Ishikawa (cell line): Measurements from ENCODE around the gene ZBTB7C.

Experiments
- CEBPB ChIP-seq: IDR thresholded peaks from 2 replicates; pipeline ENCODE4 v1.6.1; 2012
- CREB1 ChIP-seq: IDR thresholded peaks from 2 replicates; pipeline ENCODE4 v1.6.1; 2012; ENCODE audit warnings: low read depth
- EGR1 ChIP-seq: IDR thresholded peaks from 2 replicates; pipeline ENCODE4 v1.6.1; 2012
- EP300 ChIP-seq: IDR thresholded peaks from 2 replicates; pipeline ENCODE4 v1.6.1; 2012; ENCODE audit warnings: borderline replicate concordance
- FOXM1 ChIP-seq: IDR thresholded peaks from 2 replicates; pipeline ENCODE4 v1.6.1; 2012; ENCODE audit warnings: low read depth, borderline replicate concordance
- NFIC ChIP-seq: IDR thresholded peaks from 2 replicates; pipeline ENCODE4 v1.6.1; 2012
- RAD21 ChIP-seq: IDR thresholded peaks from 2 replicates; pipeline ENCODE4 v1.6.1; 2012; ENCODE audit warnings: low read depth
- TAF1 ChIP-seq: IDR thresholded peaks from 2 replicates; pipeline ENCODE4 v1.6.1; 2012; ENCODE audit warnings: low read depth, mild to moderate bottlenecking
- TCF12 ChIP-seq: IDR thresholded peaks from 2 replicates; pipeline ENCODE4 v1.6.1; 2012; ENCODE audit warnings: low read depth
- TEAD4 ChIP-seq: IDR thresholded peaks from 2 replicates; pipeline ENCODE4 v1.6.1; 2012
- YY1 ChIP-seq: IDR thresholded peaks from 2 replicates; pipeline ENCODE4 v1.6.1; 2012; ENCODE audit warnings: low read depth
- ZBTB7A ChIP-seq: IDR thresholded peaks from 2 replicates; pipeline ENCODE4 v1.6.1; 2012; ENCODE audit warnings: low read depth
- TF ChIP-seq, protein P1 (sequence below): IDR thresholded peaks from 2 replicates; pipeline ENCODE4 v1.6.1; 2012
- TF ChIP-seq, protein P2 (sequence below): IDR thresholded peaks from 2 replicates; pipeline ENCODE4 v1.6.1; 2012; ENCODE audit warnings: low read depth, mild to moderate bottlenecking
- TF ChIP-seq, protein P3 (sequence below): IDR thresholded peaks from 2 replicates; pipeline ENCODE4 v1.6.1; 2012

Gene ZBTB7C

DNA sequence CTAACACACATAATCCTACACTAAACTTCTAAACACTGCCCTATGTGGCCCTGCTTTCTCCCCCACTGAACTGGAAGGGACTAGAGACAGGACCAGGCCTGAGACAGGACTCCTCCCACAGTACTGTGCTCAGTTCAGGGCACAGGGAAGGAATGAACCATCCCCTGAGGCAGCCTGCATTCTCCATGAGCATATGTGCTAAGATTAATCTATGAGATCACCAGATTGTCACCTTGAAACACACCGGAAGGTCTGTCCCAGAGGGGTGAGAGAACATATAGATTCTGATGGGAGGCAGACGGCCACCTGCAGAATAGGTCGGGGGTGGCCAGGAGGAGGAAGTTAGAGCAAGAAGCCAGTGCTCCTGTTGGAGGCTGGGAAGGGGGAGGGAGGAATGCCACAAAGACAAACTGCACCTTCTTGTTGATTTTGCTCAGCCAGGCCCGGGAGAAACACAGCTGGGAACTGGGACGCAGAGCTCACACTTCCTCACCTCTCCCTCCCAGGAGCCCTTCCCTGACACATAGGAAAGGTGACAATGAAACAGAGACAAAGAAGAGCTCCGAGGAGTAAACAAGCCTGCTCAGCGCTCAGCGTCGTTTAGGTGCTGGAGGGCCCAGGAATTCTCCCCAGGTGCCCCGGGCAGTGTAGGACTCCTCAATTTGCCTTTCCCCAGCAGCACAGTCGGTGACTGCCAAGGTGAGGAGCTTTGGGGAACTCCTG, 52.1 kb downstream of the ZBTB7C start:
- no peak for TF ChIP-seq FOXM1
- TF ChIP-seq EGR1, result no peak
- TF ChIP-seq TCF12, result no peak
- no peak for TF ChIP-seq YY1
- no peak for TF ChIP-seq RAD21
- TF ChIP-seq ZBTB7A, result no peak

DNA sequence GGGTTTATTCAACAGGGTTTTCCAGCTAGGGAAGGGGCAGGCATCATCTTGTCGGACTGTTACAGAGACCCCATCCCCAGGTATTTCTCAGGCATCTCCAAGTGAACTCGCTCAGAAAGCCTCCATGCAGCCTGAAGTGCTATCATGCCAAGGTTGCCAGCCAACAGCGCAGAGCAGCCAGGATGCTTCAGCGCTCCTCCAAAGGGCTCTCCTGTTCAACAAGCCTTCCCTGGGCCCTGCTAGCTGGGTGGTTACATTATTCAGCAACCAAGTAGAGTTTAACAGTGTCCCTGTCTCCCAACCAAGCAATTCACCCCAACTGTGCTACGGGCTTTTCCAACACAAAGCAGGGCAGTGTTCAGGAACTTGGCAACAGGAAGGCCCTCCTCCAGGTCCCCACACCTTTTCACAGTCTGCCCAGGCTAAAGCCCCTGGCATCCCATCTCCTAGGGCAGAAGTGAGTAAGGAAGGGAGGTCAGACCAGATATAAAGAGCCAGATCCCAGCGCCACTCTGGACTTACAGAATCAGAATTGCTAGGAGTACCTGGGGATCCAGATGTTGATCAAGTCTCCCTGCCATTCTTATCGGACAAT, 52.9 kb downstream of the ZBTB7C start:
- TF ChIP-seq, protein P1, sequence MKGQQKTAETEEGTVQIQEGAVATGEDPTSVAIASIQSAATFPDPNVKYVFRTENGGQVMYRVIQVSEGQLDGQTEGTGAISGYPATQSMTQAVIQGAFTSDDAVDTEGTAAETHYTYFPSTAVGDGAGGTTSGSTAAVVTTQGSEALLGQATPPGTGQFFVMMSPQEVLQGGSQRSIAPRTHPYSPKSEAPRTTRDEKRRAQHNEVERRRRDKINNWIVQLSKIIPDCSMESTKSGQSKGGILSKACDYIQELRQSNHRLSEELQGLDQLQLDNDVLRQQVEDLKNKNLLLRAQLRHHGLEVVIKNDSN, result no peak
- TF ChIP-seq, protein P2, sequence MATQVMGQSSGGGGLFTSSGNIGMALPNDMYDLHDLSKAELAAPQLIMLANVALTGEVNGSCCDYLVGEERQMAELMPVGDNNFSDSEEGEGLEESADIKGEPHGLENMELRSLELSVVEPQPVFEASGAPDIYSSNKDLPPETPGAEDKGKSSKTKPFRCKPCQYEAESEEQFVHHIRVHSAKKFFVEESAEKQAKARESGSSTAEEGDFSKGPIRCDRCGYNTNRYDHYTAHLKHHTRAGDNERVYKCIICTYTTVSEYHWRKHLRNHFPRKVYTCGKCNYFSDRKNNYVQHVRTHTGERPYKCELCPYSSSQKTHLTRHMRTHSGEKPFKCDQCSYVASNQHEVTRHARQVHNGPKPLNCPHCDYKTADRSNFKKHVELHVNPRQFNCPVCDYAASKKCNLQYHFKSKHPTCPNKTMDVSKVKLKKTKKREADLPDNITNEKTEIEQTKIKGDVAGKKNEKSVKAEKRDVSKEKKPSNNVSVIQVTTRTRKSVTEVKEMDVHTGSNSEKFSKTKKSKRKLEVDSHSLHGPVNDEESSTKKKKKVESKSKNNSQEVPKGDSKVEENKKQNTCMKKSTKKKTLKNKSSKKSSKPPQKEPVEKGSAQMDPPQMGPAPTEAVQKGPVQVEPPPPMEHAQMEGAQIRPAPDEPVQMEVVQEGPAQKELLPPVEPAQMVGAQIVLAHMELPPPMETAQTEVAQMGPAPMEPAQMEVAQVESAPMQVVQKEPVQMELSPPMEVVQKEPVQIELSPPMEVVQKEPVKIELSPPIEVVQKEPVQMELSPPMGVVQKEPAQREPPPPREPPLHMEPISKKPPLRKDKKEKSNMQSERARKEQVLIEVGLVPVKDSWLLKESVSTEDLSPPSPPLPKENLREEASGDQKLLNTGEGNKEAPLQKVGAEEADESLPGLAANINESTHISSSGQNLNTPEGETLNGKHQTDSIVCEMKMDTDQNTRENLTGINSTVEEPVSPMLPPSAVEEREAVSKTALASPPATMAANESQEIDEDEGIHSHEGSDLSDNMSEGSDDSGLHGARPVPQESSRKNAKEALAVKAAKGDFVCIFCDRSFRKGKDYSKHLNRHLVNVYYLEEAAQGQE, result no peak
- TF ChIP-seq EGR1, result no peak
- no peak for TF ChIP-seq ZBTB7A
- TF ChIP-seq RAD21, result no peak
- no peak for TF ChIP-seq EP300
- TF ChIP-seq FOXM1, result no peak

DNA sequence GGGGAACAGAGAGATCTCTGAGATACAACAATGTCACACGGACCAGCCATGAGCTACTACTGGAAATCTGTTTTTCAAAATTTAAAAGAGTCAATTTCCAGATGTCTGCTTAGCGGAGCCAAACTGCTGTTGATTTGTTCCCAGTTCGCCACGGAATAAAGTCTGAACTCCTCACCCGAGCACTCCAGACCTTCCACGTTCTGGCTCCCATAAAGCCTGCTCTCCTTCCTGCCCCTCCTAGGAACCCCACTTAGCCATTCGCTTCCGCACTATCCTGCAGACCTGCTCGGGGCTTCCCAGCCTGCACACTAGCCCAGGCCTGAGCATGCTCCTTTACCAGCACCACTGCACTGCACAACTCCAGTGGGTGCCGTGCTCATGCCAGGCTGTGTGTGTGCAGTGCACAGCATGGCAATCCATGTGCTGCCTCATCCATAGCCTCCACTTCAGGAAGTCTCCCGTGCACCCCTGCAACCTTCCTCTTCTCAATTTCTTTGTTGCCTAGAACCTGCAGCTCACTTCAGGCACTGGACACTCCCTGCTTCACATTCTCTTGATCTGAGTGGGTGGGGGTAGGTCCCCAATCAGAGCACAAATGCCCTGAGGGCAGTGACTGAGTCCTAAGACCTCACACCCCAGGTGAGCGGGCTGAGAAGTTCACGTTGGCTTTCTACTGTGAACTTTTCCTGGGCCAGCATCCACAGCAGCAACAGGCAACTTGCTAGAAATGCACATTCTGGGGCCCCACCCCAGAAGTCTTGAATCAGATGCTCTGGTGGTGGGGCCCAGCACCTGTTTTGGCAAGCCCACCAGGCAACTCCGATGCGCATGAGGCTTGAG, 53.7 kb downstream of the ZBTB7C start:
- TF ChIP-seq CEBPB, result no peak
- no peak for TF ChIP-seq YY1
- no peak for TF ChIP-seq ZBTB7A
- TF ChIP-seq, protein P3, sequence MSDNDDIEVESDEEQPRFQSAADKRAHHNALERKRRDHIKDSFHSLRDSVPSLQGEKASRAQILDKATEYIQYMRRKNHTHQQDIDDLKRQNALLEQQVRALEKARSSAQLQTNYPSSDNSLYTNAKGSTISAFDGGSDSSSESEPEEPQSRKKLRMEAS, result no peak
- TF ChIP-seq EP300, result no peak
- no peak for TF ChIP-seq RAD21
- TF ChIP-seq CREB1, result no peak
- TF ChIP-seq FOXM1, result no peak
- TF ChIP-seq, protein P1, result no peak
- TF ChIP-seq TEAD4, result no peak

DNA sequence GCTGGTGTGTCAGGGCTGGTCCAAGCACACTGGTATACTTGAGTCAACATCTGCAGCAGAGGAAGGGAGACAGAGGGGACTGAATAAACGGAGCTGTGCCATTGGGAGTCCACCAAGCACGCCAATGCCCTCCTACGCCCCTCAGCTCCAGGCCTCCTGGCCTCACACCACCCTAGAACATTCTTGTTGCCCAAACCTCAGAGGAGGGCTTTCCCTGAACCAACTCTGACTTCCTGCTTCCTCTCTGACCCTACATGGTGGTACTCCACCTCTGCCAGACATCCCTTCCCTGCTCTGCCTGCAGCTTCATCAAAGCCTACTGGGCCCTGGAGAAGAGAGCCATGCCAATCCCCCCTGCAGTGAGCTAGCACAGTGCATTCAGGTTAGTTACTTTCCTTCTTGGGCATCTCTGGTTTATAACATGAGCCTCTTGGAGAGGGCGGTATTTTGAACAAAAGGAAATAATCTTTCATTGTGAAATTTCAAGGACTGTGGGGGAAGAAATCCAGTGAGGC, 54.4 kb downstream of the ZBTB7C start:
- TF ChIP-seq RAD21, result no peak
- no peak for TF ChIP-seq TAF1
- TF ChIP-seq, protein P1, result no peak
- TF ChIP-seq EGR1, result no peak
- no peak for TF ChIP-seq CREB1
- TF ChIP-seq TEAD4, result no peak
- TF ChIP-seq, protein P3, result no peak
- no peak for TF ChIP-seq EP300
- TF ChIP-seq CEBPB, result no peak
- TF ChIP-seq FOXM1, result no peak
- TF ChIP-seq, protein P2, result no peak
- no peak for TF ChIP-seq ZBTB7A
- no peak for TF ChIP-seq NFIC
- TF ChIP-seq TCF12, result no peak
- TF ChIP-seq YY1, result no peak
